Natural killer cell (primary cell): Measurements from ENCODE around the gene PRSS23. TPM values are rescaled to one million over a fixed set of nuclear protein-coding genes. Genes with fewer than 3 reads are reported as not detected.

Experiments
- ATAC-seq, 3 donors: fragments of 150-1000 bp in 2 of 3; fragments of 200-7000 bp in 1 of 3; cut with Tn5 transposase; 1 replicate in 1 of 3; 2 replicates in 2 of 3; pipeline ENCODE4 v1.10.0; 2021; ENCODE audit warnings: mild to moderate bottlenecking in 2 of 3, moderate library complexity in 2 of 3
- DNase-seq, 2 donors: peaks; one replicate each; pipeline versions ENCODE4 v3.0.0 to v3.0.0-alpha.2; 2013 to 2021; ENCODE audit warnings: mixed read lengths in 1 of 2
- H3K27ac ChIP-seq: one replicate; pipeline ENCODE4 v1.5.1; 2013; ENCODE audit warnings: mild to moderate bottlenecking, low read length
- H3K27me3 ChIP-seq: one replicate; pipeline ENCODE4 v1.6.1; 2013; ENCODE audit warnings: low read length; ENCODE audit not compliant: control insufficient read depth, insufficient read depth
- H3K36me3 ChIP-seq: one replicate; pipeline ENCODE4 v1.6.1; 2013; ENCODE audit warnings: low read length; ENCODE audit not compliant: control insufficient read depth, insufficient read depth
- H3K4me1 ChIP-seq: one replicate; pipeline ENCODE4 v1.6.1; 2013; ENCODE audit warnings: low read length; ENCODE audit not compliant: control insufficient read depth, insufficient read depth
- H3K4me3 ChIP-seq: one replicate; pipeline ENCODE4 v1.5.1; 2013; ENCODE audit warnings: low read length
- H3K9me3 ChIP-seq: one replicate; pipeline ENCODE4 v1.6.1; 2013; ENCODE audit warnings: low read length; ENCODE audit not compliant: control insufficient read depth, insufficient read depth
- H3K27ac Mint-ChIP-seq, 2 donors: one replicate each; pipeline ENCODE4 v1.8.0; 2022; ENCODE audit warnings: mild to moderate bottlenecking in 2 of 2, mixed read lengths in 2 of 2, moderate library complexity in 1 of 2
- H3K27me3 Mint-ChIP-seq, 2 donors: one replicate each; pipeline ENCODE4 v1.8.0; 2022; ENCODE audit warnings: low read depth in 2 of 2, mixed read lengths in 2 of 2
- H3K36me3 Mint-ChIP-seq: one replicate; pipeline ENCODE4 v1.8.0; 2022; ENCODE audit warnings: mixed read lengths
- H3K4me1 Mint-ChIP-seq, 2 donors: one replicate each; pipeline ENCODE4 v1.8.0; 2022; ENCODE audit warnings: mixed read lengths in 2 of 2
- H3K4me3 Mint-ChIP-seq: one replicate; pipeline ENCODE4 v1.8.0; 2022; ENCODE audit warnings: mild to moderate bottlenecking, moderate library complexity, mixed read lengths
- H3K9me3 Mint-ChIP-seq, 2 donors: one replicate each; pipeline ENCODE4 v1.8.0; 2022; ENCODE audit warnings: mixed read lengths in 2 of 2
- CTCF ChIP-seq: fragments of 200-600 bp; IDR thresholded peaks from one replicate; pipeline ENCODE4 v1.8.0; 2022; ENCODE audit warnings: antibody characterized with exemption
- WGBS: methylation state at CpG from one replicate; pipeline ENCODE4 v1.1.7; 2013; ENCODE audit warnings: missing lambda C conversion rate; ENCODE audit not compliant: insufficient coverage; 5-methylcytosine and 5-hydroxymethylcytosine counted together
- intact Hi-C: fragments of 100-400 bp; cut with micrococcal nuclease; formaldehyde crosslinking; loops from one replicate; pipeline ENCODE4 v1.14.2; 2022
- total RNA-seq, 4 donors: library from RNA; stranded (reverse); fragments of 120-200 nt in 1 of 4; gene quantifications; one replicate each; pipeline versions ENCODE4 v1.2.3 to v1.2.4, GENCODE V29; 2013 to 2022

The PRSS23 gene
- total RNA-seq, 3 donors from 2014 or later (not counting 1 experiment from before 2014, with no cell fraction given): 79.3 to 96.5 (median 84.3) TPM

GRCh38 chr11:86790867-86791849 lies 9.2 kb upstream of the PRSS23 start:
- no peak overlapping the region for H3K4me3 Mint-ChIP-seq
- no peak for TF ChIP-seq CTCF
- H3K27me3 Mint-ChIP-seq: peaks cover 14 to 19% of the 10 kb centered on the region in 2 donors
- H3K36me3 Mint-ChIP-seq: no peaks in the 10 kb centered on the region
- Histone ChIP-seq H3K4me3 (no peak overlapping the region), H3K27me3 (peaks cover 4% of the 10 kb centered on the region), H3K4me1 (no peaks in the 10 kb centered on the region), H3K36me3 (no peaks in the 10 kb centered on the region), H3K27ac (no peak overlapping the region), H3K9me3 (no peaks in the 10 kb centered on the region)
- DNase-seq: no peak
- 86% methylated on average over 5 of the region's 5 CpGs for WGBS
- H3K9me3 Mint-ChIP-seq: no peaks in the 10 kb centered on the region
- no peak overlapping the region for H3K27ac Mint-ChIP-seq
- no peaks in the 10 kb centered on the region for H3K4me1 Mint-ChIP-seq
- intact Hi-C loops: no loop called here
- no peak for ATAC-seq

GRCh38 chr11:86792150-86792549 lies 8.2 kb upstream of the PRSS23 start:
- Histone ChIP-seq H3K27ac (no peak overlapping the region), H3K36me3 (no peaks in the 10 kb centered on the region), H3K4me1 (no peaks in the 10 kb centered on the region), H3K27me3 (peaks cover 4% of the 10 kb centered on the region), H3K4me3 (no peak overlapping the region), H3K9me3 (no peaks in the 10 kb centered on the region)
- H3K9me3 Mint-ChIP-seq: no peaks in the 10 kb centered on the region
- H3K4me1 Mint-ChIP-seq: no peaks in the 10 kb centered on the region
- H3K27ac Mint-ChIP-seq: no peak overlapping the region
- 91% methylated on average over 3 of the region's 3 CpGs for WGBS
- H3K36me3 Mint-ChIP-seq: no peaks in the 10 kb centered on the region
- ATAC-seq: no peak
- no peak overlapping the region for H3K4me3 Mint-ChIP-seq
- no peak for DNase-seq
- TF ChIP-seq CTCF: no peak
- intact Hi-C loops: no loop called here
- peaks cover 11 to 13% of the 10 kb centered on the region in 2 donors for H3K27me3 Mint-ChIP-seq

- no peak overlapping the region for H3K4me3 Mint-ChIP-seq
Measured at GRCh38 chr11:86793307-86793706, 7.0 kb upstream of the PRSS23 start.

More at GRCh38 chr11:86793307-86793706, 7.0 kb upstream of the PRSS23 start:
- no peaks in the 10 kb centered on the region for H3K9me3 Mint-ChIP-seq
- intact Hi-C loops: no loop called here
- H3K4me3 ChIP-seq: no peak overlapping the region
- H3K4me1 Mint-ChIP-seq: no peaks in the 10 kb centered on the region
- H3K36me3 Mint-ChIP-seq: no peaks in the 10 kb centered on the region
- WGBS: 93% methylated on average over 1 of the region's 1 CpG
- no peak overlapping the region for H3K27ac ChIP-seq
- H3K27me3 Mint-ChIP-seq: peaks cover 0 to 9% of the 10 kb centered on the region in 2 donors
- no peak for TF ChIP-seq CTCF
- no peaks in the 10 kb centered on the region for H3K4me1 ChIP-seq
- no peaks in the 10 kb centered on the region for H3K36me3 ChIP-seq
- DNase-seq (no peak), ATAC-seq (no peak)
- no peak overlapping the region for H3K27ac Mint-ChIP-seq
- H3K27me3 ChIP-seq: peaks cover 4% of the 10 kb centered on the region
- no peaks in the 10 kb centered on the region for H3K9me3 ChIP-seq
